A673 (cell line): ENCODE data around the gene RPS2. TPM values are rescaled to one million over a fixed set of nuclear protein-coding genes. Genes with fewer than 3 reads are reported as not detected.

Source experiments
- BruUV-seq: library from RNA; stranded (reverse); fragments of 400-500 nt; replicated peaks from 2 replicates; lab custom pipeline; 2021; lab: Mats Ljungman, UMichigan
- CTCF ChIA-PET: fragments of 300-600 bp; sonication (Branson Sonifier 250); formaldehyde crosslinking; loops from one replicate; lab custom pipeline; 2022; ENCODE audit warnings: antibody characterized with exemption; lab: Charles Lee
- POLR2A ChIA-PET: fragments of 300-600 bp; sonication (Branson Sonifier 250); formaldehyde crosslinking; loops from one replicate; lab custom pipeline; 2022; ENCODE audit warnings: antibody characterized with exemption; ENCODE audit not compliant: low non-redundant PET; lab: Charles Lee
- DNase-seq: peaks from one replicate; pipeline ENCODE4 v3.0.0-alpha.2; 2015; ENCODE audit warnings: low spot score
- H3K27ac ChIP-seq: fragments of 200-600 bp; sonication (generic); 2 replicates; pipeline ENCODE4 v1.5.1; 2016; ENCODE audit warnings: mixed run types, low read depth, mild to moderate bottlenecking, mixed read lengths, antibody characterized with exemption, low read length; ENCODE audit not compliant: poor library complexity, severe bottlenecking
- H3K27me3 ChIP-seq: fragments of 200-600 bp; sonication (generic); replicated peaks from 2 replicates; pipeline ENCODE4 v1.6.1; 2017; ENCODE audit warnings: mixed run types, low read depth, mild to moderate bottlenecking, mixed read lengths, antibody characterized with exemption, low read length; ENCODE audit not compliant: insufficient read depth, poor library complexity
- H3K36me3 ChIP-seq: fragments of 200-600 bp; sonication (generic); 2 replicates; pipeline ENCODE4 v1.6.1; 2016; ENCODE audit warnings: mixed run types, mild to moderate bottlenecking, mixed read lengths, antibody characterized with exemption, low read length; ENCODE audit not compliant: insufficient read depth, poor library complexity, severe bottlenecking
- H3K4me1 ChIP-seq: fragments of 200-600 bp; sonication (generic); 2 replicates; pipeline ENCODE4 v1.6.1; 2017; ENCODE audit warnings: mixed run types, mild to moderate bottlenecking, mixed read lengths, antibody characterized with exemption, low read length; ENCODE audit not compliant: insufficient read depth, poor library complexity, severe bottlenecking
- H3K4me3 ChIP-seq: fragments of 200-600 bp; sonication (generic); 2 replicates; pipeline ENCODE4 v1.5.1; 2016; ENCODE audit warnings: low read depth, mixed run types, mild to moderate bottlenecking, mixed read lengths, low read length; ENCODE audit not compliant: poor library complexity, severe bottlenecking
- H3K9me3 ChIP-seq: fragments of 200-600 bp; sonication (generic); 2 replicates; pipeline ENCODE4 v1.6.1; 2016; ENCODE audit warnings: mixed run types, low read depth, mild to moderate bottlenecking, mixed read lengths, antibody characterized with exemption, low read length; ENCODE audit not compliant: poor library complexity, severe bottlenecking
- CTCF ChIP-seq: fragments of 300-800, 200-600 bp; sonication (generic); conservative IDR thresholded peaks from 2 replicates; pipeline ENCODE4 v1.5.1; 2017; ENCODE audit warnings: low read depth, mild to moderate bottlenecking, antibody characterized with exemption, low read length, moderate library complexity, mixed read lengths
- EZH2 ChIP-seq: fragments of 200-600 bp; sonication (generic); IDR thresholded peaks from 2 replicates; pipeline ENCODE4 v1.6.1; 2017; ENCODE audit warnings: borderline replicate concordance, low read depth, mild to moderate bottlenecking, mixed read lengths, antibody characterized with exemption, low read length; ENCODE audit not compliant: poor library complexity, severe bottlenecking
- intact Hi-C: fragments of 100-400 bp; cut with micrococcal nuclease; formaldehyde crosslinking; loops from one replicate; pipeline ENCODE4 v1.10.0; 2022; ENCODE audit not compliant: unreplicated experiment
- total RNA-seq: library from RNA; stranded (reverse); gene quantifications from 2 replicates; pipeline ENCODE4 v1.2.3, GENCODE V29; 2021

The RPS2 gene
- total RNA-seq, 1 experiment from 2014 or later = 3,326 TPM

GRCh38 chr16:1945559-1946391, 18.9 kb downstream of the RPS2 start:
- no peak overlapping the region for H3K4me3 ChIP-seq
- no peak for TF ChIP-seq CTCF
- TF ChIP-seq EZH2 = no peak
- ChIA-PET POLR2A (interaction anchor here (0.6 kb wide), 1 partner anchor 211 kb away, joined by 4 read pairs; no protein-coding TSS in a partner anchor), CTCF (interaction anchor here (0.5 kb wide), 1 partner anchor 240 kb away, joined by 5 read pairs; the partner anchor contains the start of gene MAPK8IP3)
- H3K9me3 ChIP-seq = no peaks in the 10 kb centered on the region
- BruUV-seq = no TSS peak
- H3K36me3 ChIP-seq = no peaks in the 10 kb centered on the region
- H3K27me3 ChIP-seq = no peaks in the 10 kb centered on the region
- DNase-seq = no peak
- H3K4me1 ChIP-seq = peaks cover 18% of the 10 kb centered on the region
- no peak overlapping the region for H3K27ac ChIP-seq
- intact Hi-C loops = no loop called here

- Histone ChIP-seq H3K4me1 (peaks cover 18% of the 10 kb centered on the region), H3K27me3 (no peaks in the 10 kb centered on the region), H3K9me3 (no peaks in the 10 kb centered on the region), H3K27ac (no peak overlapping the region), H3K4me3 (no peak overlapping the region), H3K36me3 (no peaks in the 10 kb centered on the region)
- intact Hi-C loops = no loop called here
- TF ChIP-seq EZH2 = no peak
- no peak for TF ChIP-seq CTCF
- CTCF ChIA-PET = no interaction called here
- no peak for DNase-seq
- no TSS peak for BruUV-seq
- POLR2A ChIA-PET = no interaction called here
Observed at GRCh38 chr16:1944612-1945199, 19.9 kb downstream of the RPS2 start.

GRCh38 chr16:1942810-1943726, 21.6 kb downstream of the RPS2 start, which contains the start of gene MSRB1:
Gene MSRB1 (minus strand): TSS chr16:1943199. CDS start chr16:1943156, 43 bp downstream.
- no peaks in the 10 kb centered on the region for H3K36me3 ChIP-seq
- intact Hi-C loops = no loop called here
- no peak for TF ChIP-seq EZH2
- 0 out of 2 replicates have a peak, but pooled peaks have one; percentile 13 for TF ChIP-seq CTCF
- peaks cover 18% of the 10 kb centered on the region for H3K4me1 ChIP-seq
- BruUV-seq = no TSS peak
- no peaks in the 10 kb centered on the region for H3K9me3 ChIP-seq
- peak; percentile 100 for DNase-seq
- ChIA-PET CTCF (no interaction called here), POLR2A (no interaction called here)
- H3K27me3 ChIP-seq = no peaks in the 10 kb centered on the region
- H3K4me3 ChIP-seq = peak within 1 kb of the TSS; percentile 73
- H3K27ac ChIP-seq = peak within 1 kb of the TSS; percentile 73
